GM12892 (cell line): ENCODE results near the gene MLF1.

Experiments
- POLR2A ChIP-seq: IDR thresholded peaks from 2 replicates; pipeline ENCODE4 v1.6.1; 2011; ENCODE audit warnings: low read depth, low read length, control low read depth
- POLR2AphosphoS5 ChIP-seq: IDR thresholded peaks from 2 replicates; pipeline ENCODE4 v1.6.1; 2011; ENCODE audit warnings: low read depth, low read length, control low read depth
- TAF1 ChIP-seq: IDR thresholded peaks from 2 replicates; pipeline ENCODE4 v1.6.1; 2011; ENCODE audit warnings: low read depth, mild to moderate bottlenecking, control low read depth, low read length, borderline replicate concordance

GRCh38 chr3:158565076-158565475 lies 5.9 kb upstream of the MLF1 start:
- no peak for TF ChIP-seq POLR2A
- no peak for TF ChIP-seq POLR2AphosphoS5
- no peak for TF ChIP-seq TAF1
